Subcutaneous adipose tissue (tissue), 4 donors: Measurements from ENCODE around the gene RNF145. TPM values are rescaled to one million over a fixed set of nuclear protein-coding genes. Genes with fewer than 3 reads are reported as not detected.

Source experiments
- CTCF ChIP-seq: fragments of 450-650 bp; IDR thresholded peaks from one replicate; pipeline ENCODE4 v1.5.1; 2016; ENCODE audit warnings: low read depth, mild to moderate bottlenecking, control low read depth, antibody characterized with exemption, moderate library complexity
- small RNA-seq: library from RNA; depleted of rRNA; stranded (forward); fragments of <200 nt; gene quantifications from one replicate; pipeline ENCODE3, GENCODE V24; 2016
- total RNA-seq, 4 donors: library from RNA; depleted of rRNA; stranded (reverse); fragments of >200 nt; gene quantifications; one replicate each; pipeline ENCODE4 v1.1.0, GENCODE V29; 2016

The RNF145 gene
- total RNA-seq, 4 donors from 2014 or later: 34.7 to 56.4 (median 48.2) TPM

- TF ChIP-seq CTCF: no peak
Measured at GRCh38 chr5:159120446-159120845, 88.9 kb downstream of the RNF145 start.

- TF ChIP-seq CTCF: no peak
Measured at GRCh38 chr5:159113405-159113804, 95.9 kb downstream of the RNF145 start.

- no peak for TF ChIP-seq CTCF
Measured at GRCh38 chr5:159112436-159112835, 96.9 kb downstream of the RNF145 start.

Small RNAs within 50 kb of the gene (small RNA-seq; reads per million reads assigned to genes)
- not detected for gene RF00263

Other genes starting within 250 kb of the RNF145 start
- gene EBF1, start 109.6 kb downstream of the RNF145 start, total RNA-seq: 100 to 1,000 TPM in 3 of 4 donors, 10 to 100 TPM in 1; 73.8 to 150 (median 113) TPM
- 10 to 100 TPM; 14.5 to 44.8 (median 20.5) TPM for gene UBLCP1, start 53.7 kb upstream of the RNF145 start, total RNA-seq
- gene IL12B, start 120.9 kb upstream of the RNF145 start, total RNA-seq: not detected